Ureter (tissue), 1 donor: Measurements from ENCODE around the gene POC1A. TPM values are rescaled to one million over a fixed set of nuclear protein-coding genes. Genes with fewer than 3 reads are reported as not detected.

Experiments
- DNase-seq: peaks from one replicate; pipeline ENCODE4 v3.0.0-alpha.2; 2020; ENCODE audit warnings: low spot score
- total RNA-seq: library from RNA; stranded (reverse); gene quantifications from one replicate; pipeline ENCODE4 v1.2.4, GENCODE V29; 2023
- donor health status: DM: yes; HTN: yes; CAD: no.

The POC1A gene
- total RNA-seq, 1 donor from 2014 or later = 3.6 TPM

DNA sequence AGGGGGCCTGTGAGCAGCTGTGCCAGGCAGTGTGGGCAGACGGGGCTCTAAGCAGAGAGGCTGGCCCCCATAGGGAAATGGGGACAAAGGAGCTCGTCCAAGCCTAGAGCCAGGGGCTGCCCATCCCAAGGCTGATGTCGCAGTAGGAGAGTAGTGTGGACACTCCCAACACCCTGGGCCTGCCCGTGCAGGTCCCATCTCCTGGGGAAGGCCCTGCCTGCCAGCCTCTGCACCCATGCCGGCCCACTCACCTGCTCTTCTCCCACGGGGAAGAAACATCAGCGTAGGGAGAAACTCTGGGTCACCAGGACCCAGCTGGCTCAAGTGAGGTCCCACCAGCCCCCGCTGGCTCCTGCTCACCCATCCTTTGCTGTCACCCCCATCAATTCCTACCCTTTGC lies 87.2 kb downstream of the POC1A start:
- DNase-seq = no peak

GRCh38 chr3:52065264-52065756 lies 88.9 kb downstream of the POC1A start:
- peak; percentile 67 for DNase-seq

DNA sequence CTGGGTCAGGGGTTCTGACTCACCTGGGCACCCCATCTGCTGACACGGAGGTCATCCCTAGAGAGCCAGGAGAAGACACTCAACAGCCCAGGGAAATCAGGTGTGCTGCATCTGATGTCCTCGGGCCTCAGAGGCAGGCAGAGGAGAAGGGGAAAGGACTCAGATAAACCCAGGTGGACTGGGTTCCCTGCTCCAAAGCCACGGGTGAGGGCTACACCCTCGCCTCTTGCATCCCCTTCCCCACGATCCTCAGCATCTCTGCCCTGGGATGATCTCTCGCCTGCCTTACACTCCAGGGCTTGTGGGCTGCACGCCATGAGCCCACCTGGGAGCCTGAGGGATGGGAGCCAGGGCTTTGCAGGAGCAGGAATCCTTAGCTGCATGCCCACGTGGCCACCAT lies 89.7 kb downstream of the POC1A start:
- DNase-seq = no peak

GRCh38 chr3:52063026-52063723 lies 91.0 kb downstream of the POC1A start:
- DNase-seq = no peak

GRCh38 chr3:52062505-52062904 lies 91.7 kb downstream of the POC1A start:
- DNase-seq = no peak

DNA sequence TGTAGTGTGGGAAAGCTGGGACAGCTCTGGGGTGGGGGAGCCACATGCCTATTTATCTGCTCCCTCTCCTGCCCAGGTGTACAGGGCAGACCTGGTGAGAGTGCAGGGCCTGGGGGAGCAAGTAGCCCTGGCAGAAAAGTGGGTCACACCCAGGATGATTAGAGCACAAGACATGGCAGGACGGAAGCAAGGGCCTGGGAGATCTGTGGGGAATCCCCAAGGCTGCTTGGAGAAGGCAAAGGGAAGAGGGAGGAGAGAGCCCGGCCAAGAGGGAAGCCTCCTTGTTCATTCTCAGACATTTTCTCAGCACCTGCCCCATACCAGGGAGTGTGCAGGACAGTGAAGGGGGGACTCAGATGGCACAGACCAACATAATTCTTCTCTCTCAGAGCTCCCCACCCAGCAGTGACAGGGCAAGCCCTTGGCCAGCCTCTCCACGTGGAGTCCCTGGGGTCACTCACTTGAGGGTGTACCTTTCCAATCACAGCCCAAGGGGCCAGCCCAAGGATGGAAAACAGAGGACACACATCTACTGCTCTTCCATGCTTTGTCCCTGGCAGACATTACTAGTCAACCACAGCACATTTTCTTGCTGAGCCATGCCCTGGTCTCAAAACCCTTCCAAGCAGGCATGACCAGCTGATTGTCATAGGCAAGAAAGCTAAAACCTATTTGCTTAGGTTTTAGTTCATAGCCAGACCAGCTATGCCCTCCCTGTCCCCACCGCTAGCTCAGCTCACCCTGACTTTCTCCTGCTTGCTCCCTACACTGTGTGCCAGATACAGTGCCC lies 92.9 kb downstream of the POC1A start:
- DNase-seq = no peak

DNA sequence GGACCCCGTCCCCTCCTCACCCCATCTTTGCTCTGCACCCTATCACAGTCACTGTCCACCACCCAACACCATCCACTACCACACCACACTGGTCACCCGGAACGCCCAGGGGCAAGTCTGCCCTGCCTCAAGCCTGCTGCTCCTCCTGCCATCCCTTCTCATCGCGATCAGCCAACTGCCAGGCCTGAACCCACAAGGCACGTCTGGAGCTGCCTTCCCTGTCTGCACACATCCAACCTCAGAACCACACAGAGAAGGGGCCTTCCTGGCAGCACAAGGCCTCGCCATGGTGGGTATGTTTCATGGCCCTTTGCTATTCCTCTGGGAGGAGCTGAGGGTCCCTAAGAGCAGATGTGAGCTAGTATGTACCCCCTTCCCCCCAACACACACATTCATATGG lies 94.4 kb downstream of the POC1A start:
- no peak for DNase-seq

DNA sequence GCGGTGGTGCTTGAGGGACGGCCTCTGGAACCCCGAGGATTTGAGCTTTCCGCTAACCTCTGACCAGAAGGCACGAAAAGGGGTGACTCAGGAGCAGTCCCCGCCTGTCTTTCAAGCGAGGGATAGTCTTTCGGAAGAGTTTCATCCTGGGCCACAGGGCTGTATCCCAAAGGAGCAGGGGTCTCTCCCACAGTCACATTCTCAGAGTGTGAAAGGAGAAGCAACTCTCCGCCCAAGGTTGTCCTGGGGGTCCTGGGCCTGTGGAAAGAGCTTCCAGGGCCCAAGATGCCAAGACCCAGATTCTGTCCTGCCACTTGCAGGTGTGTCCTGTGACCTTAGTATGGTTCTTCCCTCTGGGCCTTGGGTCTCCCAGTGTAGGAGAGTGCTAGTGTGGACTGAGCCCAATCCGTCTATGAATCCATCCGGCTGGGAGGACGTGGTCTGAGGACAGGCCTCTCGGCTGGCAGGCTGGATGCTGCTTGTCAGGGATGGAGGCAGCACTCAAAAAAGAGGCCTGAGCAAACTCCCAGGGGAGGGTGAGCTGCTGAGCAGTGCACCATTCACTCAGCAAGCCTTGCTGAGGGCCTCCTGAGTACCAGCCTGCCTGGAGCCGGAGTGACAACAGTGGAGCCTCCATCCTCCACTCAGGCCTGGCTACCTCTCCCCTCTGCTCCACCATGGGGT lies 96.3 kb downstream of the POC1A start:
- DNase-seq = no peak

DNA sequence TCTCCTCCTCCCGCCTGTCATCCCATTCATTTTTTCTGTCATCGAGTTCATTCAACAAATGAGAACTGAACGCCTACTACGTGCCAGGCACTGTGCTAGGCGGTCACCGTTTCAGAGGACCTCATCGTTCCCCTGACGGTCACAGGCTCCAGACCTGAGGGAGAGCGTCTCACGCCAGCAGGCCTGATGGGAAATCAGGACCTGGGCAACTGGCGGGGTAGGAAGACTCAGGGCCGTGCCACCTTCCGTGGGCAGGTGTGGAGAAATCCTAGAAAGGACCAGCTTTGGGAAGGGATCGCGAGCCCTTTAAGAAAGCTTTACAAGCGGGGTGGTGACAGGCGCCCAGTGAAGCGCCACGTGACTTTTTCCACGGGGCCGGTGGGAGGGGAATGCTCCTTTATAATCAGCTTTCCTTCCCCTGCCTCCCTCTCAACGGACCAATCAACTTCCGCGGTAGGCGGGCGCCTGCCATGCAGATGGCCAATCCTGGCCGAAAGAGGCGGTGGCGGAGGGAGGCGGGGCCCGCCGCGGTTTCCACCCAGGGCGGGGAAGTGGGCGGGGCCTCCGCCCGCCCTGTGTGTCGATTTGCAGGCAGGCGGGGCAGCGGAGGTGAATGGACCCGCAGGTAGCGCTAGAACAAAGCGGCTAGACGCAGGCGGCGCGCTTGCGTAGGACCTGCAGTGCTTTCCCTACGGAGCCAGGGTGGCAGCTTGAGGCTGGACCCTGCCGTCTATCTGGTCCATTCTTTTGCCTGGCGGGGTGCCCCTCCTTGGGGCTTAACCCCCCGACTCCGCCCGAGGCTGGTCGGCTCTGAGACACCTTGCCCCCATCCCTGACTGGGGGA lies 97.0 kb downstream of the POC1A start:
- DNase-seq = peak; percentile 100

DNA sequence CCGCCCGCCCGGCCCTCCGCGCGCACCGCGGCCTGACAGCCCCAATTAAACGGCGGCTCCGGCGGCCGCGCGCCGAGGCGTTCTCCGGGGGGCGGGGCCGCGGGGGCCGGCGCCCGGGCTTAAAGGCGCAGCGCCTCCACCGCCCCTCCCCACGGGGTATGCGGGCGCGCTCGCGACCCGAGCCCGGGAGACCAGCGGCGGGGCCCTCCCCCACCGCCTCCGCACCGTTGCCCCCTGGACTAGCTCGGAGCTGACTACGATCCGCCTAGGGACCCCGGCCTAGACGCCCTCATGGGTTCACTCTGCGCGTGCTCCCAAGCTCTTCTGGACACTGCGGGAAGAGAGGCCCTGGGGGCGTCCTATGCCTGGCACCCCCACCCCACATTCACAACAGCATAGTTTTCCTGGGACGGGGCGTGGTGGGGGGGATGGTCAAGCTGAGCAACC lies 97.7 kb downstream of the POC1A start, which contains the start of gene DUSP7:
DUSP7 (minus strand) TSS at position 51 of the 447 bp plus-strand sequence. CDS start 205 bp downstream, outside the sequence.
- DNase-seq = peak; percentile 69

DNA sequence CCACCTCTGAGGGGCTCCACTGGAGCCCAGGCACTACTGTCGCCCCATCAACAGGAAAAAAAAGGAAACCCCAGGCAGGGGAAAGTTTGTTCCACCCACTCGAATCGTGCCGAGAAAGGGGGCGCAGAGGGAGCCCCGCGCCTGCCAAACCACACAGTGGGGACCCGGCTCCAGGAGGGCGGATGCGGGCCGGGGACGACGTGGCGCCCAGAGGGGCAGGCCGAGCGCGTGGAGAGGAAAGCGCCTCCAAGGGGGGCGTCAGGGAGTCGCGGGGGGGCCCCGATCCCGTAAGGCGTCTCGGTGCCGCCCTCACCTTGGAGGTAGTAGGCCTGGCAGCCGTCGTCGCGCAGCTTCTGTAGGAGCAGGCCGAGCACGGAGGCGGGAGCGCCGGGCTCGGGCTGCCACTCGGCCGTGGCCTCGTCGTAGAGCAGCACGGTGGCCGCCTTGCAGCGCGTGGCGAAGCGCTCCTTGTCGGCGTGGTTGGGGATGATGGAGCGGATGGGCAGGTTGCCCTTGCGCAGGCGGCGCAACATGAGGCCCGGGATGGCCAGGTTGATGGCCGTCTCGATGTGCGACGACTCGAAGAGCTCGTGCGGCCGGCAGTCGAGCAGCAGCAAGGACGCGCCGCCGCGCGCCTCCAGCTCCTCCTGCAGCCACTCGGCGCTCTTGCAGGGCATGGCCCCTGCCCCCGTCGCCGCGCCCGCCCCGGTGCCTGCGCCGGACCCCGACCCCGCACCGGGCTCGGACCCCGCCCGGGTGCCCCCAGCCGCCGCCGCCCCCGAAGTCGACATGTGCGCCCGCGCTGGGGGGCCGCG lies 98.5 kb downstream of the POC1A start:
- no peak for DNase-seq

DNA sequence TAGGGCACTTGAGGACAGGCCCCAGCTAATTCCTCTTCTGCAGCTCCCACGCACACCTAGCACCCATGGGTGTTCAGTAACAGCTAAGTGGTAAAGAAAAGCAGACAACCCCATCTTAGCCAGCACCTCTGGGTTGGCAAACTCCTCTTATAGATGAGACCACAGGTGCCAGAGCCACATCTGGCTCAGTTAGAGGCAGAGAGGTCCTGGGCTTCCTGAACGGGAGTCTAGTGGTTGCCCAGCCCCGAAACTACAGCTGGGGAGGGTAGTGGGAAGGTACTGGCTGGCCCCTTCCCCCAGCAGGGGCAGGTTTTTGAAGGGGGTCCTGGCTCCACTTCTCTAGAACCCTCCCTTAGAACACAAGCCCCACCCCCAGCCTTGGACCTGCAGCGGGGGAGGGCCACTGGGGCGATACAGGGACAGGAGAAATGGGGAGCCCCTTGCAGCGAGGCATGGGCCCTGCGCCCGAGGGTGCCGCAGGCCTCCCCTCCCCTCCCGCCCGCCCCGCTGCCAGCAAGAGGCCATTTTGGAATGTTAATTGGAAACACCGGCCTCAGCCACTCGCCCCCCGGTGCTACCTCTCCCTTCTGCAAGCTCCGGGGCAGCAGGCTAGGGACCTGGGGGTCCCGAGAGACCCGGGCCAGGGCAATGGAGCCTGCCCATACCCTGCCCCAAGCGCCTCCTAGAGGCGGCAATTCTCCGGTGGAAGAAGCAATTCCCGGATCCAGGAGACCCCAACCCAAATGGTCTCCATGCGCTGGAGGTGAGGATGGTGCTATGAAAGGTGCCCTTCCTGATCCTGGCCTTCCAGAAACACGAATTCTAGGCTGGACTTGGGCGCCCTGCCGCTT lies 99.3 kb downstream of the POC1A start:
- no peak for DNase-seq

GRCh38 chr3:52053307-52054304 lies 100.6 kb downstream of the POC1A start:
- peak; percentile 88 for DNase-seq

DNA sequence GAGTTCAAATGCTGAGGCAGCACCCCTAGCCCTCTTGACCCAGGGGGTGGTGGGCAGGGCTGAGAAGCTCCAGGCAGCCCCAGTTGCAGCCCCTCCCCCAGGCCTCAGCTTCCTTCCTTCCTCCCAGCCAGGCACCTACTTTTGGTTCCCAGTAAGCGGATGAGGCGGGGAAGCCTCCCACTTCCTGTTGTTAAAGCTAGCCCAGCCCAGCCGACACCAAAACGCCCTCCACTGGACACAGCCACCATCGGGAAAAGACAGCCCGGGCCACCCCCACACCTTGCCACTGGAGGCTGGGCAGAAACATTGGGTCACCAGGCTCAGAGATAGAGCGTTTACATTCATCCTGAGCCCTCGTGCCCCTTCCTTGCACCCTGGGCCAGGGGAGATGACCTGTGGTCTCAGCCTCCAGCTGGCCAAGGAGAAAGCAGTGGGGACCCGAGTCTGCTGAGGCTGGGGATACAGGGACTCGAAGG lies 101.4 kb downstream of the POC1A start:
- peak; percentile 91 for DNase-seq

DNA sequence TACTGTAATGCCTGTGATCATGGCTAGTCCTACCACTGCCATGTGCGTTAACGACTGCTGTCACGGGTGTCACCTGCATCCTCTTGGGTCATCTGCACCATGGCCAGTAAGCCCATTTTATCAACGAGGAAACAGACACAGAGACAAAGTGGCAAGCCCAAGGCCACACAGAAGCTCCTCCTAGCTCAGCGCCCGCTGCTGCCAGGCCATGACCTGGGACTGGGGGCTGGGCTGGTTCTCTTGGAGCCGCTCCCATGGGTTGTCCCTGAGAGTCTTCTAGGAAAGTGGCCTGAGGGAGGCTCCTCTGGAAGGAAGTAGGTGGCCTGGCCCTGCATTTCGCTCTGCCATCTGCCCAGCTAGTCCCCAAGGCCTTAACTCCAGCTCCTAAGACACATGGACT lies 102.8 kb downstream of the POC1A start:
- no peak for DNase-seq

DNA sequence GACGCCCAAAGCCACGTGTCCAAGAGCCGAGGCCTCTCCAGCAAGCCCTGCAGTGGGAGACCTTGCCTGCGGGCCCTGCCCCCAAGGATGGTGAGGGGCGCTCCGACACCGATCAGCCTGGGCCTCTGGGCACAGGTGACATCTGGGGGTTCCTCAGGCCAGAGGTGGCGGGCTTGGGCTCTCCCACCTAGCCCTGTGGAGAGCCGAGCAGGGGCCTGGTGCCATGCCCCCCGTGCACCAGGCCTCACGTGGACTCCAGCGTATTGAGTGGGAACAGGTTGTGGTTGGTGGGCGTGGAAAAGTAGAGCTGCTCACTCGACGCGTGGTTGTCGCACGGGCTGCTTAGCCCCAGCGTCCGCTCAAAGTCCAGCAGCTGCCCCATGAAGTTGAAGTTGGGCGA lies 103.7 kb downstream of the POC1A start:
- DNase-seq = no peak

- no peak for DNase-seq
Observed at GRCh38 chr3:52049503-52049902, 104.7 kb downstream of the POC1A start.

DNA sequence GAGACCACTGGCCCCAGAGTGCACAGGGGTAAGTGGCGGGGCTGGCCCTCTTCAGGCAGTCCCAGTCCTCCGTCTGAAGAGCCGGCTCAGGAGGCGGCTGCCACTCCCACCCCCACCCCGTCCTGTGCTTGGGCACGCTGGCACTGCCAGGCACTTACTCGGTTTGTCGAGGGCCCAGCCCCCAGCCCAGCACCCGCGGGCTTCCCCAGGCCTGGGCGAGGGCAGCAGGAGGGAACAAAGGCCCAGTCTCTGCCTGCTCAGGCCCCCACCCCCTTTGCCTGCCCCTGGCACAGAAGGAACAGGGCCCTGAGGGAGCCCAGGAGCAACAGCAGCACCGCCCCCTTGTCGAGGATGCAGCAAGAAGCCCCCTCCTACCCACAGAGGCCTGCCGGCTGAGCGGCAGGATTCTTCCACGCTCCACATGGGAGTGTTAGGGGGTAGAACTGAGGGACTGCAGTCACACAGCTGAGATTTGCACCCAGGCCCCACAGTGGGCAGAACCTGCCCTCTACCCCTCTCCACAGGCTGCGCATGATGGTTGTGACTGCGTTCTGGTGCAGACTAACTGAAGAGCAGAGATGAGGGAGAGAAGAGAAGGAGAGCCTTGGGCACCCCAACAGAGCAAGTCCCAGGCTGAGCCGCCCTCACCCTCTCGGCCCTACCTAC lies 106.8 kb downstream of the POC1A start:
- DNase-seq = no peak
